ENCODE results near the gene POLR2H.

DNA sequence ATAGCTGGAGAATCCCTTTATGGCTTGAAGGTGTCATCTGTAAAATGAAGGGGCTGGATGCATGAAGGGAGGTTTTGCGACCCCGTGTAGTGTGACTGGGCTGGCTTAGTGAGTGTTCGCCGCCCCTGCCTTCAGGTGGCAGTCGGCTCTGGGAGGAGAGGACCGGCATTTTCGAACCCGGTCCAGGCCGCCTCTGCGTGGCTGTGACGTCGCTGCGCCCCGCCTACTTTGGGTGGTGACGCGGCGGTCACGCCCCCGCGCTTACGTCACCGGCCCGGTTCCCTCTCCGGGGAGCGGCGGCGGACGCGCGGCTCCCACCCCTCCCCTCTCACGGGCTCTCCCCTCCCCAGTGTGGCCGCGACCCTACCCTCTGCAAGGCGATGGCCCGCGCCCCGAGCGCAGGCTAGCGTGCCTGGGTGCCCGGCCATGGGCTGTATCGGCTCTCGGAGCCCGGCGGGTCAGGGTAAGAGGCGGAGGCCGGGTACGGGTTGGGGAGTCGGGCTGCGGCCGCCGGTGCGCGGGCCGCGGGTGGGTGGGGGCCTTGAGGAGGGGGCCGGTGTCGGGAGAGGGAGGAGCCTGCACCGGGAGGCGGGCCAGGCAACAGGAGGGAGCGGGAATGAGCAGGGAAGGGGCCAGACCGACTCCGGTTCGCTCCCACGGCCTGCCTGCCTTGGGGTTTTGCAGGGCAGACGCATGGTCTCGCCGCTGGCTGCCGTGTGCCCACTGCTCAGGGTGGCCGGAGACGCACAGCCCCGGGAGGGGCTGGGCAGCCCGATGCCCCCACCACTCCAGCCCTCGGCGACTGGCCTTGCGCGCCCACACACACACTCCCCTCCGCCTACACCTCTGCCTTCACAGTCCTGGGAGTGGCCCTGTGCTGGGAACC, 25.6 kb upstream of the POLR2H start:
- TF ChIP-seq, protein P1, sequence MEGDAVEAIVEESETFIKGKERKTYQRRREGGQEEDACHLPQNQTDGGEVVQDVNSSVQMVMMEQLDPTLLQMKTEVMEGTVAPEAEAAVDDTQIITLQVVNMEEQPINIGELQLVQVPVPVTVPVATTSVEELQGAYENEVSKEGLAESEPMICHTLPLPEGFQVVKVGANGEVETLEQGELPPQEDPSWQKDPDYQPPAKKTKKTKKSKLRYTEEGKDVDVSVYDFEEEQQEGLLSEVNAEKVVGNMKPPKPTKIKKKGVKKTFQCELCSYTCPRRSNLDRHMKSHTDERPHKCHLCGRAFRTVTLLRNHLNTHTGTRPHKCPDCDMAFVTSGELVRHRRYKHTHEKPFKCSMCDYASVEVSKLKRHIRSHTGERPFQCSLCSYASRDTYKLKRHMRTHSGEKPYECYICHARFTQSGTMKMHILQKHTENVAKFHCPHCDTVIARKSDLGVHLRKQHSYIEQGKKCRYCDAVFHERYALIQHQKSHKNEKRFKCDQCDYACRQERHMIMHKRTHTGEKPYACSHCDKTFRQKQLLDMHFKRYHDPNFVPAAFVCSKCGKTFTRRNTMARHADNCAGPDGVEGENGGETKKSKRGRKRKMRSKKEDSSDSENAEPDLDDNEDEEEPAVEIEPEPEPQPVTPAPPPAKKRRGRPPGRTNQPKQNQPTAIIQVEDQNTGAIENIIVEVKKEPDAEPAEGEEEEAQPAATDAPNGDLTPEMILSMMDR (IDR thresholded peaks at IDR 0.05; ENCODE audit: borderline replicate concordance, extremely low read depth, low read length, poor library complexity, severe bottlenecking) = no peak
- no peak for TF ChIP-seq EZH2 (IDR thresholded peaks at IDR 0.05; ENCODE audit: borderline replicate concordance, low read depth, low read length, severe bottlenecking)

Measured in DND-41 (cell line).